HG03565 (cell line): Measurements from ENCODE around the gene ITPR1.
"Not testable (repeated sequence)": the region's sequence is repeated elsewhere in the genome, so short reads cannot be mapped to it uniquely, and the experiment has no call there.

Source experiments
- ATAC-seq: cut with Tn5 transposase; IDR thresholded peaks from one replicate; pipeline ENCODE4 v1.9.1; 2021; ENCODE audit warnings: mild to moderate bottlenecking, moderate library complexity; ENCODE audit not compliant: unreplicated experiment

ITPR1 gene

GRCh38 chr3:4588466-4588865, 95.3 kb downstream of the ITPR1 start:
- ATAC-seq: peak; percentile 42

GRCh38 chr3:4589475-4590097, 96.4 kb downstream of the ITPR1 start:
- no peak for ATAC-seq

DNA sequence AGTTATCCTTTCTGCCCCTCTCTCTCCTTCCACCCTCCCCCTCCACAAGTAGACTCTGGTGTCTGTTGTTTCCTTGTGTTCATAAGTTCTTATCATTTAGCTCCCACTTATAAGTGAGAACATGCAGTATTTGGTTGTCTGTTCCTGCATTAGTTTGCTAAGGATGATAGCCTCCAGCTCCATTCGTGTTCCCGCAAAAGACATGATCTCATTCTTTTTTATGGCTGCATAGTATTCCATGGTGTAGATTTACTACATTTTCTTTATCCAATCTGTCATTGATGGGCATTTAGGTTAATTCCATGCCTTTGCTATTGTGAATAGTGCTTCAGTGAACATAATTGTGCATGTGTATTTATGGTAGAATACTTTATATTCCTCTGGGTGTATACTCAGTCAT, 97.7 kb downstream of the ITPR1 start:
- not testable (repeated sequence) for ATAC-seq

- no peak for ATAC-seq
Measured at GRCh38 chr3:4591669-4592068, 98.5 kb downstream of the ITPR1 start.

- ATAC-seq: no peak
Measured at GRCh38 chr3:4593014-4593413, 99.9 kb downstream of the ITPR1 start.

- ATAC-seq: no peak
Measured at GRCh38 chr3:4595710-4596113, 102.6 kb downstream of the ITPR1 start.

GRCh38 chr3:4596612-4597011, 103.5 kb downstream of the ITPR1 start:
- ATAC-seq: no peak

DNA sequence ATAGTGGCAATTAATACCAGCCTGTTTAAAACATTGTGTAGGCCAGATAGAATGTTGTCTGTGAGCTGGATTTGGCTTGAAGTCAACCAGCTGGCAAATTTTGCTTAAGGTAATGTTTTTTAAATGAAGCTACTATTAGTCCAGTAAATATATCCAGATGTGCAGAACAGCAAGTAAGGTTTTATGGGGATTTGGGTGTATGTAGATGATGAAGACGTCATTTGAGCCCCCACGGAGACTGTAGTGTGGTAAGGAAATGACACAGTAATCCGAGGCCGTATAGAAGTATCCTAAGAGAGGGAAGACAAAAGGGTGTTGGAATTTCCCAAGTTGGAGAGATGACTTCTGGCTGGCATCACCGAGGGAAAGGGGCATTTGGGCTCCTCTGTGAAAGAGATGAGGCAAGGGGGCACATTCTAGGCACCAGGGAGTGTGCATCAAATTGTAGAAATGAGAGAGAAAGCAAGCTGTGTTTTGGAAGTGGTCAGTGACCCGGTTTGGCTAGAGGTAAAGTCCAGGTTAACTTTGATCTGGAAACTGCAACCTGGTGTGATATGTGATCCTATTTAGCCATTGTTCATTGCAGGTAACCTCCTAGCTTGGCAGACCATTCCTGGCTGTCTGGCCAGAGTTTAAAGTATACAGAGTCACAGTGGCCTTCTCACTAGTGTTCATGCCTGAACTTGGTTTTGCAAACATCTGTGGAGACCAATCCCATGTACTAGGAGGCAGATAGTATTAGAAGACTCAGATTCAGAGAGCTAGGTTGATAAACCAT, 104.2 kb downstream of the ITPR1 start:
- no peak for ATAC-seq

- ATAC-seq: not testable (repeated sequence)
Measured at GRCh38 chr3:4598232-4598631, 105.1 kb downstream of the ITPR1 start.

DNA sequence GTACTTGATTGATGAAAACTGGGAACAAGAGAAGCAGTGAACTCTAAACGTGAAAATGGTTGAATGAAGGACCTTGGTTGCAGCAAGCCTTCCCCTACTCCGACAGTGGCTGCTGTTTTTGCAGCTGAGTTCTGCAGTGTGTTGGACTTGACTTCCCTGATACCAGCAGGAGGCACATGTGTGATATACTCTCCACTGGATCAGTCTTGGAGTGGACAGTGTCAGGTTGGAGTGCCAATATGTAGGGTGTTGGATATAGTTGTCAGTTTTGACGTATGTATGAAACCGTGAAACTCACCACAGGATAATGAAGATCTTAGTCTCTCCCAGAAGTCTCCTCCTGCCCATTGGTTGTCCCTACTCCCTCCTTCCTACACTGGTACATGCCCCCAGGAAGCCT, 106.5 kb downstream of the ITPR1 start:
- no peak for ATAC-seq

GRCh38 chr3:4600493-4600892, 107.3 kb downstream of the ITPR1 start:
- ATAC-seq: no peak

DNA sequence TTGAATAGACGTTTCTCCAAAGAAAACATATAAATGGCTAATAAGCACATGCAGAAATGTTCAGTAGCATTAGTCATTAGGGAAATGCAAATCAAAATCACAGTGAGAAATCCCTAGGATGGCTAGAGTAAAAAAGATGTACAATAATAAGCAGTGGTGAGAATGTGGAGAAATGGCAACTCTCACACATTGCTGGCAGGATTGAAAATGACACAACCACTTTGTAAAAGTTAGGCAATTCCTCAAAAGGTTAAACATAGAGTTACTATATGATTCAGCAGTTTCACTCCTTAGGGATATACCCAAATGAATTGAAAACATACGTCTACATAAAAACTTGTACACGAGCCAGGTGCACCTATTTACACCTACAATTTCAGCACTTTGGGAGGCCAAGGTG, 108.7 kb downstream of the ITPR1 start:
- no peak for ATAC-seq

- no peak for ATAC-seq
Measured at GRCh38 chr3:4604693-4605092, 111.5 kb downstream of the ITPR1 start.

DNA sequence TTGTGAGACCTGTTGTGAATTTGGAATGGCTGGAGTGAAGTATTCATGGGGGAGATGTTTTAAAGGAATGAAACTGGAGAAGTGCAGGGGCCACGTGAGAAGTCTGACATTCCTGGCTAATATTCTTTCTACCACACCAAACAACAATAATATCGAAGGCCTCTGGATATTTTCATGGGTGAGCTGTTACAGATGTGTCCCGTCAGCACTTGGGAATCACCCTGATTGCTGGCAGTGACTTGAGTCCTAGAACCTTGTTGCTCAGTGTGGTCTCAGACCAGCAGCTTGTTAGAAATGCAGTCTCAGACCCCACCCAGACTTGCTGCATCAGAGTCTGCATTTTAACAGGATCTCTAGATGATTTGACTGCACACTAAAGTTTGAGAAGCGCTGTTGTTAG, 113.8 kb downstream of the ITPR1 start:
- ATAC-seq: no peak

- ATAC-seq: no peak
Measured at GRCh38 chr3:4613366-4613765, 120.2 kb downstream of the ITPR1 start.

- no peak for ATAC-seq
Measured at GRCh38 chr3:4614070-4614469, 120.9 kb downstream of the ITPR1 start.

DNA sequence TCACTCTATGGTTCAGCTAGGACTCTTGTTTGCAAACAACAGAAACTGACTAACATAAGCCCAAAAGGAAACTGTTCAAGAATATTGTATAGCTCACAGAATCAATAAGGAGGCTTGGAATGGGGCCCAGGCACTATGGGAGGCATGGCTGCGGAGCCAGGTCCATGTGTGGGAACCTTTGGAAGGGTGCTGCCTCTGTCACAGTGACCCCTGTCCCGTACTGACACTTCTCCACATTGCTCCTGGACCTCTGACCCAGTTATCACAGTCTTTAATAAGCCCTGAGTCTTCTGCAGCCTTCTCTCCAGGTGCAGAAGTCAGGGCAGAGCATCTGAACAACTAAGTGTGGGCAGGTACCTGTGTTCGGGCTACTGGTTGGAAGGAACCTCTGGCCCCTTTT, 121.8 kb downstream of the ITPR1 start:
- ATAC-seq: no peak

DNA sequence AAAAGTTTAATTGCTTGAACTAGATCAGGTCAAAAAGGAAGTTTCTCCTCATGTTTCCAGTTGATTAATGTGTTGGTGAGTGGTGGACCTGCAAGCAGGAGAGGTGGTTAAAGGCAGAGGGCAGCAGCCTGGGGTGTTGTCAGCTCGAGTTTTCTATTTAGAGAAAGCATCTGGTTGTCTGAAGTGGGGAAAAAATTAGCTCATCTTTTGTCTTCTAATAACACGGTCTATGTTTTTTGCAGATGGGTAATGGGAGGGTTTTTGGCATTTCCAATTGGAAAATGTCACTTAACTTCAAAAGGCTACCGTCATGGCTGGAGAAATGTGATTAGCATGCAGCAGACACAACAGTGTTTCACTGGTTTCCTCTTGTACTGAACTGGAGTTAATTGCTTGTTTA, 122.6 kb downstream of the ITPR1 start:
- no peak for ATAC-seq

GRCh38 chr3:4623421-4623999, 130.4 kb downstream of the ITPR1 start:
- no peak for ATAC-seq

DNA sequence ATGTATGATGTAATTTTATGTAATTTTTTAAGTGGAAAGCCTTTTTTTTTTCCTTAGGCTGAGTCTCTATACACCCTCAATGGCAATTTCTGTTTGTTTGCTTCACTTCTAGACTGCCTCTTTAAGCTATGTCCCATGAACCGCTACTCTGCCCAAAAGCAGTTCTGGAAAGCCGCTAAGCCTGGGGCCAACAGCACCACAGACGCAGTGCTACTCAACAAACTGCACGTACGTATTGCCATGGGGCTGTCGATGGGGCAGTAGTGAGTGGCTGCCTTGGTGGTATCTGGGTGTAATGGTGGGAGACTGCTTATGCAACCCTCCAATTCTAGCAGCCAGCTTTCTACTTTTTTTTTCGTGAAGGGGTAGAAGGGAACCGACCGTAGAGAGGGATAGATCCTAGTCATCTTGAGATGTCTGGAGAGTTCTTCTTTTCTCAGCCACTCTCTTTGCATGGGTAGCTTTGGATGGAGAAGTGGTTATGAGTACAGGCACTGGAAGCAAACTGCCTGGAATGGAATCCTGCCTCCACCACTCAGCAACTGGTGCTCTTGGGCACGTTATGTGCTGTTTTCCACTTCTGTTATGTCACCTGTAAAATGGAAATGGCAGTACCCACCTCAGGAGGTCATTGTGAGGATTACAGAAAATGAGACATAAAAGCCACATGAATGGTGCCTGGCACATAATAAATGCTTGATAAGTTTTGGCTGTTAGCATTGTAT, 134.7 kb downstream of the ITPR1 start:
- no peak for ATAC-seq

GRCh38 chr3:4629095-4630007, 136.2 kb downstream of the ITPR1 start:
- ATAC-seq: no peak
